HCT116 (cell line): ENCODE measurements around the gene ERCC6. TPM values are rescaled to one million over a fixed set of nuclear protein-coding genes. Genes with fewer than 3 reads are reported as not detected.

Experiments
- ATAC-seq: fragments of 200-7000 bp; cut with Tn5 transposase; 2 replicates; pipeline ENCODE4 v1.9.1; 2020; ENCODE audit warnings: mild to moderate bottlenecking, moderate library complexity
- BruUV-seq: library from RNA; stranded (reverse); fragments of 400-500 nt; replicated peaks from 2 replicates; lab custom pipeline; 2021; lab: Mats Ljungman, UMichigan
- CTCF ChIA-PET: fragments of 300-600 bp; sonication (Branson Sonifier 250); formaldehyde crosslinking; loops from one replicate; lab custom pipeline; 2021; ENCODE audit warnings: antibody characterized with exemption; lab: Charles Lee
- POLR2A ChIA-PET: fragments of 300-600, 350-600 bp; sonication (Branson Sonifier 250); formaldehyde crosslinking; loops from one replicate; lab custom pipeline; 2021; ENCODE audit warnings: antibody characterized with exemption; lab: Charles Lee
- RAD21 ChIA-PET, 2 experiments: fragments of 300-600 bp; sonication (Branson Sonifier 250); formaldehyde crosslinking; loops; one replicate each; lab custom pipeline; 2023; ENCODE audit warnings: low total read pairs in 2 of 2; ENCODE audit not compliant: uncharacterized antibody in 2 of 2, unreplicated experiment in 2 of 2, low non-redundant PET in 1 of 2; lab: Charles Lee
- DNase-seq: peaks from one replicate; pipeline ENCODE4 v3.0.0-alpha.2; 2010; ENCODE audit warnings: low read depth, low spot score
- H2AFZ ChIP-seq: fragments of 200-600 bp; shearing (Covaris generic), sonication (generic); 2 replicates; pipeline ENCODE4 v1.6.1; 2017; ENCODE audit warnings: low read depth, mixed run types, mixed read lengths, antibody characterized with exemption, low read length; ENCODE audit not compliant: poor library complexity, severe bottlenecking
- H3K27ac ChIP-seq: 2 replicates; pipeline ENCODE4 v1.5.1; 2012; ENCODE audit warnings: low read depth, low read length
- H3K27me3 ChIP-seq: fragments of 200-600 bp; sonication (generic); 2 replicates; pipeline ENCODE4 v1.6.1; 2016; ENCODE audit warnings: mixed run types, low read length, mixed read lengths; ENCODE audit not compliant: insufficient read depth
- H3K36me3 ChIP-seq, 2 experiments: fragments of 200-500 bp in 1 of 2; fragments of 200-600 bp in 1 of 2; sonication (Bioruptor generic) in 1 of 2; sonication (generic) in 1 of 2; 2 replicates each; pipeline versions ENCODE4 v1.5.1 to v1.6.1; 2014 to 2016; ENCODE audit warnings: low read length in 2 of 2, inconsistent platforms in 1 of 2, mixed read lengths in 1 of 2, mixed run types in 1 of 2; ENCODE audit not compliant: insufficient read depth in 2 of 2, control insufficient read depth in 1 of 2
- H3K4me1 ChIP-seq, 2 experiments: fragments of 200-600 bp in 1 of 2; sonication (generic) in 1 of 2; 2 replicates each; pipeline versions ENCODE4 v1.5.1 to v1.6.1; 2012 to 2017; ENCODE audit warnings: low read length in 2 of 2, inconsistent platforms in 1 of 2, mild to moderate bottlenecking in 1 of 2, mixed read lengths in 1 of 2, mixed run types in 1 of 2, moderate library complexity in 1 of 2; ENCODE audit not compliant: insufficient read depth in 2 of 2, control insufficient read depth in 1 of 2
- H3K4me2 ChIP-seq: fragments of 200-600 bp; sonication (generic); 2 replicates; pipeline ENCODE4 v1.6.1; 2017; ENCODE audit warnings: mixed run types, low read length, mixed read lengths
- H3K4me3 ChIP-seq, 2 experiments: fragments of 200-600 bp in 1 of 2; sonication (generic) in 1 of 2; replicated peaks in 1 of 2; 2 replicates each; pipeline ENCODE4 v1.5.1; 2011 to 2016; ENCODE audit warnings: low read length in 2 of 2, control low read depth in 1 of 2, low read depth in 1 of 2, mild to moderate bottlenecking in 1 of 2, mixed read lengths in 1 of 2, mixed run types in 1 of 2
- H3K79me2 ChIP-seq: fragments of 200-600 bp; sonication (generic); 2 replicates; pipeline ENCODE4 v1.6.1; 2017; ENCODE audit warnings: mild to moderate bottlenecking, mixed run types, low read length, moderate library complexity, mixed read lengths; ENCODE audit not compliant: insufficient read depth
- H3K9ac ChIP-seq: fragments of 200-600 bp; sonication (generic); 2 replicates; pipeline ENCODE4 v1.6.1; 2016; ENCODE audit warnings: low read length, mixed read lengths
- H3K9me2 ChIP-seq: fragments of 200-600 bp; sonication (generic), shearing (Covaris generic); 2 replicates; pipeline ENCODE4 v1.6.1; 2017; ENCODE audit warnings: mixed run types, mild to moderate bottlenecking, moderate library complexity; ENCODE audit not compliant: insufficient read depth
- H3K9me3 ChIP-seq, 2 experiments: fragments of 200-500 bp in 1 of 2; fragments of 200-600 bp in 1 of 2; sonication (Bioruptor generic) in 1 of 2; sonication (generic) in 1 of 2; 2 replicates each; pipeline ENCODE4 v1.6.1; 2014 to 2017; ENCODE audit warnings: low read length in 2 of 2, mixed read lengths in 2 of 2, inconsistent platforms in 1 of 2, low read depth in 1 of 2, mild to moderate bottlenecking in 1 of 2, mixed run types in 1 of 2, moderate library complexity in 1 of 2; ENCODE audit not compliant: control insufficient read depth in 1 of 2, insufficient read depth in 1 of 2
- H4K20me1 ChIP-seq: fragments of 200-600 bp; sonication (generic), shearing (Covaris generic); 2 replicates; pipeline ENCODE4 v1.6.1; 2017; ENCODE audit warnings: mixed run types, mild to moderate bottlenecking, moderate library complexity; ENCODE audit not compliant: insufficient read depth
- CTCF ChIP-seq, 3 experiments: fragments of 200-600 bp in 1 of 3; sonication (generic) in 1 of 3; IDR thresholded peaks in 2 of 3; conservative IDR thresholded peaks in 1 of 3; 2 replicates each; pipeline ENCODE4 v1.5.1; 2012 to 2017; ENCODE audit warnings: low read depth in 2 of 3, low read length in 2 of 3, antibody characterized with exemption in 1 of 3, borderline replicate concordance in 1 of 3, control low read depth in 1 of 3, mild to moderate bottlenecking in 1 of 3, mixed read lengths in 1 of 3, mixed run types in 1 of 3, moderate library complexity in 1 of 3; ENCODE audit not compliant: insufficient read depth in 1 of 3
- EGR1 ChIP-seq: IDR thresholded peaks from 2 replicates; pipeline ENCODE4 v1.6.1; 2012; ENCODE audit warnings: low read depth
- ELF1 ChIP-seq: IDR thresholded peaks from 2 replicates; pipeline ENCODE4 v1.6.1; 2012; ENCODE audit warnings: low read depth, borderline replicate concordance
- EZH2 ChIP-seq: fragments of 200-600 bp; sonication (generic); IDR thresholded peaks from 2 replicates; pipeline ENCODE4 v1.6.1; 2017; ENCODE audit warnings: antibody characterized with exemption, mixed run types
- EZH2phosphoT487 ChIP-seq: fragments of 200-600 bp; IDR thresholded peaks from 2 replicates; pipeline ENCODE4 v1.6.1; 2018; ENCODE audit warnings: antibody characterized with exemption, borderline replicate concordance
- FOSL1 ChIP-seq: IDR thresholded peaks from 2 replicates; pipeline ENCODE4 v1.6.1; 2012; ENCODE audit warnings: low read depth
- MAX ChIP-seq: IDR thresholded peaks from 2 replicates; pipeline ENCODE4 v1.6.1; 2012
- POLR2A ChIP-seq: IDR thresholded peaks from 2 replicates; pipeline ENCODE4 v1.7.0; 2011; ENCODE audit warnings: borderline replicate concordance; ENCODE audit not compliant: insufficient read depth, insufficient read length; ENCODE audit errors: extremely low read depth
- POLR2AphosphoS5 ChIP-seq: IDR thresholded peaks from 2 replicates; pipeline ENCODE4 v1.6.1; 2011; ENCODE audit warnings: mild to moderate bottlenecking, low read depth, low read length, moderate library complexity
- RAD21 ChIP-seq: IDR thresholded peaks from 2 replicates; pipeline ENCODE4 v1.6.1; 2012; ENCODE audit warnings: low read depth, mild to moderate bottlenecking
- SP1 ChIP-seq: IDR thresholded peaks from 2 replicates; pipeline ENCODE4 v1.6.1; 2012; ENCODE audit warnings: low read depth
- SRF ChIP-seq: IDR thresholded peaks from 2 replicates; pipeline ENCODE4 v1.6.1; 2012; ENCODE audit warnings: low read depth
- TCF7L2 ChIP-seq: IDR thresholded peaks from 2 replicates; pipeline ENCODE4 v1.7.0; 2011; ENCODE audit warnings: borderline replicate concordance, inconsistent platforms; ENCODE audit not compliant: insufficient read depth, insufficient read length; ENCODE audit errors: extremely low read depth
- YY1 ChIP-seq: IDR thresholded peaks from 2 replicates; pipeline ENCODE4 v1.6.1; 2011; ENCODE audit warnings: low read length, low read depth, moderate library complexity, mild to moderate bottlenecking; ENCODE audit not compliant: insufficient replicate concordance; ENCODE audit errors: extremely low read depth
- ZBTB33 ChIP-seq: IDR thresholded peaks from 2 replicates; pipeline ENCODE4 v1.6.1; 2011; ENCODE audit warnings: mild to moderate bottlenecking, low read length, moderate library complexity; ENCODE audit not compliant: insufficient replicate concordance; ENCODE audit errors: extremely low read depth
- ZFX ChIP-seq: fragments of 450-650 bp; IDR thresholded peaks from 2 replicates; pipeline ENCODE4 v1.6.1; 2017
- ZNF274 ChIP-seq: fragments of 200-500 bp; sonication (Bioruptor generic); IDR thresholded peaks from 2 replicates; pipeline ENCODE4 v1.6.1; 2014; ENCODE audit warnings: mild to moderate bottlenecking, low read depth, low read length, inconsistent platforms
- intact Hi-C: fragments of 100-400 bp; cut with micrococcal nuclease; formaldehyde crosslinking; loops from 2 replicates; pipeline ENCODE4 v1.10.0; 2022
- total RNA-seq: library from RNA; stranded (reverse); gene quantifications from one replicate; pipeline ENCODE4 v1.2.1, GENCODE V29; 2021; ENCODE audit not compliant: unreplicated experiment
- TF ChIP-seq, protein P1 (sequence below): IDR thresholded peaks from 2 replicates; pipeline ENCODE4 v1.6.1; 2012; ENCODE audit warnings: low read depth
- TF ChIP-seq, protein P2 (sequence below): IDR thresholded peaks from 2 replicates; pipeline ENCODE4 v1.6.1; 2012

The ERCC6 gene
- total RNA-seq, 1 experiment from 2014 or later, result 16.4 TPM

- TF ChIP-seq ZNF274, result no peak
- no peak for TF ChIP-seq YY1
- no peak for TF ChIP-seq ZFX
- TF ChIP-seq ZBTB33, result no peak
- TF ChIP-seq, protein P1, sequence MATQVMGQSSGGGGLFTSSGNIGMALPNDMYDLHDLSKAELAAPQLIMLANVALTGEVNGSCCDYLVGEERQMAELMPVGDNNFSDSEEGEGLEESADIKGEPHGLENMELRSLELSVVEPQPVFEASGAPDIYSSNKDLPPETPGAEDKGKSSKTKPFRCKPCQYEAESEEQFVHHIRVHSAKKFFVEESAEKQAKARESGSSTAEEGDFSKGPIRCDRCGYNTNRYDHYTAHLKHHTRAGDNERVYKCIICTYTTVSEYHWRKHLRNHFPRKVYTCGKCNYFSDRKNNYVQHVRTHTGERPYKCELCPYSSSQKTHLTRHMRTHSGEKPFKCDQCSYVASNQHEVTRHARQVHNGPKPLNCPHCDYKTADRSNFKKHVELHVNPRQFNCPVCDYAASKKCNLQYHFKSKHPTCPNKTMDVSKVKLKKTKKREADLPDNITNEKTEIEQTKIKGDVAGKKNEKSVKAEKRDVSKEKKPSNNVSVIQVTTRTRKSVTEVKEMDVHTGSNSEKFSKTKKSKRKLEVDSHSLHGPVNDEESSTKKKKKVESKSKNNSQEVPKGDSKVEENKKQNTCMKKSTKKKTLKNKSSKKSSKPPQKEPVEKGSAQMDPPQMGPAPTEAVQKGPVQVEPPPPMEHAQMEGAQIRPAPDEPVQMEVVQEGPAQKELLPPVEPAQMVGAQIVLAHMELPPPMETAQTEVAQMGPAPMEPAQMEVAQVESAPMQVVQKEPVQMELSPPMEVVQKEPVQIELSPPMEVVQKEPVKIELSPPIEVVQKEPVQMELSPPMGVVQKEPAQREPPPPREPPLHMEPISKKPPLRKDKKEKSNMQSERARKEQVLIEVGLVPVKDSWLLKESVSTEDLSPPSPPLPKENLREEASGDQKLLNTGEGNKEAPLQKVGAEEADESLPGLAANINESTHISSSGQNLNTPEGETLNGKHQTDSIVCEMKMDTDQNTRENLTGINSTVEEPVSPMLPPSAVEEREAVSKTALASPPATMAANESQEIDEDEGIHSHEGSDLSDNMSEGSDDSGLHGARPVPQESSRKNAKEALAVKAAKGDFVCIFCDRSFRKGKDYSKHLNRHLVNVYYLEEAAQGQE, result no peak
- TF ChIP-seq MAX, result no peak
- no peak for TF ChIP-seq EZH2phosphoT487
- no peak for TF ChIP-seq SRF
- no peak for TF ChIP-seq EZH2
- no peak for TF ChIP-seq POLR2AphosphoS5
- TF ChIP-seq ELF1, result no peak
- no peak for TF ChIP-seq EGR1
- no peak for TF ChIP-seq POLR2A
- TF ChIP-seq TCF7L2, result no peak
- TF ChIP-seq, protein P2, sequence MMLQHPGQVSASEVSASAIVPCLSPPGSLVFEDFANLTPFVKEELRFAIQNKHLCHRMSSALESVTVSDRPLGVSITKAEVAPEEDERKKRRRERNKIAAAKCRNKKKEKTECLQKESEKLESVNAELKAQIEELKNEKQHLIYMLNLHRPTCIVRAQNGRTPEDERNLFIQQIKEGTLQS, result no peak
- TF ChIP-seq FOSL1, result no peak
- TF ChIP-seq RAD21, result no peak
- TF ChIP-seq CTCF (IDR thresholded peaks at IDR 0.05 in 2 of 3, conservative IDR thresholded peaks at IDR 0.05 in 1 of 3; ENCODE audit: borderline replicate concordance in 1 of 3, insufficient read depth in 1 of 3, low read depth in 2 of 3, low read length in 2 of 3), result no peak
- no peak for TF ChIP-seq SP1
- H3K79me2 ChIP-seq, result no peaks in the 10 kb centered on the region
- H3K4me3 ChIP-seq, result no peak overlapping the region
- H3K4me2 ChIP-seq, result no peak overlapping the region
- POLR2A ChIA-PET, result no interaction called here
- H3K9me3 ChIP-seq, result no peaks in the 10 kb centered on the region
- H3K9ac ChIP-seq, result no peak overlapping the region
- no peaks in the 10 kb centered on the region for H3K36me3 ChIP-seq
- RAD21 ChIA-PET, result no interaction called here
- H3K4me1 ChIP-seq, result no peaks in the 10 kb centered on the region
- no peaks in the 10 kb centered on the region for H4K20me1 ChIP-seq
- H3K9me2 ChIP-seq, result no peaks in the 10 kb centered on the region
- BruUV-seq, result no TSS peak
- intact Hi-C loops, result loop anchor here (10.0 kb wide), 1 partner anchor 955 kb away; no protein-coding TSS in a partner anchor
- DNase-seq, result no peak
- no peak for ATAC-seq
- no peak overlapping the region for H2AFZ ChIP-seq
- no peaks in the 10 kb centered on the region for H3K27me3 ChIP-seq
- CTCF ChIA-PET, result interaction anchor here (1.0 to 6.1 kb wide), 2 partner anchors 100 to 534 kb away, joined by 3 to 123 read pairs; no protein-coding TSS in a partner anchor
- H3K27ac ChIP-seq, result no peak overlapping the region
These were observed 29.1 kb downstream of the ERCC6 start for GRCh38 chr10:49509771-49510303.
